ENCODE data around the gene AKAP8. TPM values are rescaled to one million over a fixed set of nuclear protein-coding genes. Genes with fewer than 3 reads are reported as not detected.

Gene AKAP8
- 59.1 and 59.5 TPM in 2 replicates for total RNA-seq (2021)
- long read RNA-seq, transcript AKAP8-201 (14 exons, 3,670 nt), result major isoform, 221 of 328 reads
- long read RNA-seq, partial matches to known transcripts, result 74 of 328 reads
- long read RNA-seq, other reads (novel, unspliced or antisense), result 33 of 328 reads

DNA sequence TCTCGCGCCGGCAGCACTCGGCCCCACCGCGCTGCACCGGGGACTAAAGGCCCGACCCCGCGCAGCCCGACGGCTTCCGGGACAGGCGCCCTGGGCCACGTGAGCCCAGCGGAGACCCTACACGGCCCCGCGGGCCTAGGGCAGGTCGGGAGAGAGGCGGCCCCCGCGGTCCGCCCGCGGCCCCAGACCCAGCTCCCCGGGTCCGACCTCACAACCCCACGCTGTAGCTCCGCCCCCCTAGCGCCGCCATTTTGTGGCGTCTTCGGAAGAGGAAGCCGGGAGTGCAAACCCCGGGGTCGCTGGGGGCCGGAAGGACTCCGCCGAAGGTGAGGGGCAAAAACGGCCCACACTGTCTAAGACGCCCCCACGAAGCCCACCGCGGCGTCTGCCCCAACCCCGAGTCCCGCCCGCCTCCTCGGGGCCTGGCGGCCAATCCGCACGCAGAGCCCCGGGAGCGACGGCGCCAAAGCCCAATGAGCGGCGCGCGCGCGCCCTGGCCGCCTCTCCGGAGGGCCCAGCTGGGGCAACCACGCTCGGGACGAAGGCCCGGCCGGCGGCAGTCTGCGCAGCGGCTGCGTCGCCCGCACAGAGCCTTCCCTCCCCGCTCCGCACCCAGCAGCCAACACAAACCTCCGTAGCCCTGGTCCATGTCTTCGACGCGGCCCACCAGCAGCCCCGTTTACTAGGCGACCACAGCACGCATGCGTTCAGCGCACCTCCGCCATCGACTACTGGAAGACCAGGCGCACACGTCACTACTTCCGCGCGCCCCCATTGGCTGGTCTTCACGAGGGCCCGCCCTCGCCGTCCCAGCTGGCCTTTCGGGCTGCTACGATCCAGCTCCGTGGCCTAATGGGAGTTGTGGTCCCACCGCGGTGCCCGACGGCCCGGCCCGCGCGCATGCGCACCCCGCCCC, at the start of gene AKAP8:
TSS of gene AKAP8 (minus strand) at position 705 of the 916 bp plus-strand sequence. CDS start at position 649, 56 bp downstream.
- no peaks in the 10 kb centered on the region for H4K20me1 ChIP-seq (ENCODE audit: control insufficient read depth, insufficient read depth, insufficient read length)
- no peaks in the 10 kb centered on the region for H3K27me3 ChIP-seq (ENCODE audit: insufficient read depth, low read length)
- no peak within 1 kb of the TSS for H2AK5ac ChIP-seq (ENCODE audit: insufficient read length, low read length)
- peaks cover 2% of the 10 kb centered on the region; the same call in 1 of the 2 replicates for H3K4me1 ChIP-seq (ENCODE audit: insufficient read depth, low read length)
- H3K14ac ChIP-seq (ENCODE audit: insufficient read depth, low read length), result peak within 1 kb of the TSS; percentile 96
- no peak within 1 kb of the TSS for H3K56ac ChIP-seq (ENCODE audit: insufficient read length, low read depth, low read length)
- peak within 1 kb of the TSS; percentile 95 to 98 for H3K4me3 Mint-ChIP-seq
- peak; percentile 99 for DNase-seq
- H3K4me1 Mint-ChIP-seq, result peaks cover 30 to 31% of the 10 kb centered on the region in 2 experiments
- H3K9me3 ChIP-seq (ENCODE audit: control insufficient read depth, low read depth, low read length), result no peaks in the 10 kb centered on the region
- no peak within 1 kb of the TSS for H2BK5ac ChIP-seq (ENCODE audit: insufficient read length, low read length)
- peaks cover 33% of the 10 kb centered on the region; the same call in 1 of the 2 replicates for H3K79me2 ChIP-seq (ENCODE audit: insufficient read depth, low read length)
- H2BK15ac ChIP-seq (ENCODE audit: low read depth, low read length), result no peak within 1 kb of the TSS; the same call in 1 of the 2 replicates
- H3K23me2 ChIP-seq (ENCODE audit: insufficient read length, low read depth, low read length, poor library complexity, severe bottlenecking), result peaks cover 8% of the 10 kb centered on the region
- H3K4ac ChIP-seq (ENCODE audit: low read depth, low read length), result no peak within 1 kb of the TSS
- H3K36me3 Mint-ChIP-seq (ENCODE audit: insufficient read depth in 1 of 3, low read depth in 3 of 3), result peaks cover 5 to 21% (median 5%) of the 10 kb centered on the region in 3 experiments; a peak in 5 of 7 replicates
- H3K27me3 Mint-ChIP-seq (ENCODE audit: low read depth), result no peaks in the 10 kb centered on the region; the same call in 1 of the 2 replicates
- H3K18ac ChIP-seq (ENCODE audit: insufficient read length, low read depth, low read length), result peak within 1 kb of the TSS; percentile 90
- H3K9me3 Mint-ChIP-seq, result no peaks in the 10 kb centered on the region; a peak in 1 of 5 replicates
- H3K4me2 ChIP-seq (ENCODE audit: insufficient read depth, insufficient read length, low read length), result peak within 1 kb of the TSS; percentile 91
- H3K79me1 ChIP-seq (ENCODE audit: insufficient read depth, low read depth, low read length, poor library complexity, severe bottlenecking), result no peaks in the 10 kb centered on the region
- no peak within 1 kb of the TSS for H2BK20ac ChIP-seq (ENCODE audit: low read depth, low read length, poor library complexity, severe bottlenecking)
- H4K8ac ChIP-seq (replicated peaks; ENCODE audit: insufficient read length, low read depth, low read length), result no peak within 1 kb of the TSS
- H3T11ph ChIP-seq (ENCODE audit: low read length), result no peak within 1 kb of the TSS
- H3K27ac Mint-ChIP-seq, result peak within 1 kb of the TSS; percentile 97 to 100 (median 99)
- no peak within 1 kb of the TSS for H4K5ac ChIP-seq (ENCODE audit: insufficient read length, low read depth, low read length)
- no peak within 1 kb of the TSS for H2BK120ac ChIP-seq (ENCODE audit: low read depth, low read length, poor library complexity, severe bottlenecking)
- no peak within 1 kb of the TSS for H2AFZ ChIP-seq (ENCODE audit: low read length)
- H4K91ac ChIP-seq (ENCODE audit: insufficient read length, low read depth, low read length), result no peak within 1 kb of the TSS
- no CpG with 5 or more reads among the region's 111 CpGs for WGBS (ENCODE audit: extremely low coverage, insufficient read length, low lambda C conversion rate)
- no peak within 1 kb of the TSS for H3K27ac ChIP-seq (ENCODE audit: insufficient read length, low read depth, low read length)
- TF ChIP-seq, protein P1, sequence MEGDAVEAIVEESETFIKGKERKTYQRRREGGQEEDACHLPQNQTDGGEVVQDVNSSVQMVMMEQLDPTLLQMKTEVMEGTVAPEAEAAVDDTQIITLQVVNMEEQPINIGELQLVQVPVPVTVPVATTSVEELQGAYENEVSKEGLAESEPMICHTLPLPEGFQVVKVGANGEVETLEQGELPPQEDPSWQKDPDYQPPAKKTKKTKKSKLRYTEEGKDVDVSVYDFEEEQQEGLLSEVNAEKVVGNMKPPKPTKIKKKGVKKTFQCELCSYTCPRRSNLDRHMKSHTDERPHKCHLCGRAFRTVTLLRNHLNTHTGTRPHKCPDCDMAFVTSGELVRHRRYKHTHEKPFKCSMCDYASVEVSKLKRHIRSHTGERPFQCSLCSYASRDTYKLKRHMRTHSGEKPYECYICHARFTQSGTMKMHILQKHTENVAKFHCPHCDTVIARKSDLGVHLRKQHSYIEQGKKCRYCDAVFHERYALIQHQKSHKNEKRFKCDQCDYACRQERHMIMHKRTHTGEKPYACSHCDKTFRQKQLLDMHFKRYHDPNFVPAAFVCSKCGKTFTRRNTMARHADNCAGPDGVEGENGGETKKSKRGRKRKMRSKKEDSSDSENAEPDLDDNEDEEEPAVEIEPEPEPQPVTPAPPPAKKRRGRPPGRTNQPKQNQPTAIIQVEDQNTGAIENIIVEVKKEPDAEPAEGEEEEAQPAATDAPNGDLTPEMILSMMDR (conservative IDR thresholded peaks at IDR 0.05), result no peak
- H3K9ac ChIP-seq (ENCODE audit: extremely low read depth, insufficient read length, low read length), result peak within 1 kb of the TSS; percentile 84
- H3K23ac ChIP-seq (ENCODE audit: insufficient read length, low read depth, low read length), result no peak within 1 kb of the TSS
- no peak within 1 kb of the TSS for H2BK12ac ChIP-seq (ENCODE audit: insufficient read length, low read depth, low read length)
